Liver (tissue), 9 donors: ENCODE measurements around the gene TRIM14. TPM values are rescaled to one million over a fixed set of nuclear protein-coding genes. Genes with fewer than 3 reads are reported as not detected.

Experiments used
- DNase-seq: peaks from one replicate; pipeline ENCODE4 v3.0.0-alpha.2; 2017; ENCODE audit warnings: low spot score
- H3K27ac ChIP-seq, 2 donors: one replicate each; pipeline ENCODE4 v1.7.0; 2013; ENCODE audit warnings: inconsistent platforms in 2 of 2, low read length in 2 of 2, control low read depth in 1 of 2, low read depth in 1 of 2, mild to moderate bottlenecking in 1 of 2
- H3K27me3 ChIP-seq, 4 donors: one replicate each; pipeline versions ENCODE4 v1.6.1 to v1.7.0; 2013; ENCODE audit warnings: low read length in 3 of 4, inconsistent platforms in 1 of 4, mild to moderate bottlenecking in 1 of 4, moderate library complexity in 1 of 4; ENCODE audit not compliant: control insufficient read depth in 4 of 4, insufficient read depth in 4 of 4
- H3K36me3 ChIP-seq, 4 donors: one replicate each; pipeline versions ENCODE4 v1.6.1 to v1.7.0; 2013; ENCODE audit warnings: low read length in 3 of 4, mild to moderate bottlenecking in 3 of 4, low read depth in 1 of 4, moderate library complexity in 1 of 4; ENCODE audit not compliant: control insufficient read depth in 4 of 4, insufficient read depth in 3 of 4
- H3K4me1 ChIP-seq, 4 donors: one replicate each; pipeline versions ENCODE4 v1.6.1 to v1.7.0; 2013; ENCODE audit warnings: low read length in 3 of 4, mild to moderate bottlenecking in 3 of 4, moderate library complexity in 1 of 4; ENCODE audit not compliant: control insufficient read depth in 4 of 4, insufficient read depth in 4 of 4
- H3K4me3 ChIP-seq, 3 donors: one replicate each; pipeline versions ENCODE4 v1.6.1 to v1.7.0; 2013; ENCODE audit warnings: low read length in 3 of 3, control low read depth in 1 of 3, low read depth in 1 of 3, mild to moderate bottlenecking in 1 of 3
- H3K9ac ChIP-seq, 2 donors: one replicate each; pipeline ENCODE4 v1.7.0; 2013; ENCODE audit warnings: low read length in 2 of 2, mild to moderate bottlenecking in 2 of 2, moderate library complexity in 2 of 2, control low read depth in 1 of 2, low read depth in 1 of 2
- H3K9me3 ChIP-seq, 4 donors: one replicate each; pipeline versions ENCODE4 v1.6.1 to v1.7.0; 2013; ENCODE audit warnings: low read length in 3 of 4; ENCODE audit not compliant: control insufficient read depth in 4 of 4
- EGR1 ChIP-seq, 2 donors: IDR thresholded peaks; 2 replicates each; pipeline ENCODE4 v1.6.1; 2016 to 2018; ENCODE audit warnings: antibody characterized with exemption in 2 of 2, low read depth in 2 of 2
- FOXA1 ChIP-seq: IDR thresholded peaks from 2 replicates; pipeline ENCODE4 v1.6.1; 2016; ENCODE audit warnings: antibody characterized with exemption
- GABPA ChIP-seq, 2 donors: IDR thresholded peaks in 1 of 2; conservative IDR thresholded peaks in 1 of 2; 2 replicates each; pipeline ENCODE4 v1.6.1; 2016; ENCODE audit warnings: antibody characterized with exemption in 2 of 2, mild to moderate bottlenecking in 1 of 2, moderate library complexity in 1 of 2
- HNF4A ChIP-seq, 2 donors: conservative IDR thresholded peaks; 2 replicates each; pipeline ENCODE4 v1.6.1; 2016; ENCODE audit warnings: antibody characterized with exemption in 2 of 2, mild to moderate bottlenecking in 2 of 2
- HNF4G ChIP-seq: IDR thresholded peaks from 2 replicates; pipeline ENCODE4 v1.6.1; 2016; ENCODE audit warnings: antibody characterized with exemption
- JUND ChIP-seq, 2 donors: IDR thresholded peaks; 2 replicates each; pipeline ENCODE4 v1.6.1; 2016; ENCODE audit warnings: antibody characterized with exemption in 2 of 2
- RXRA ChIP-seq, 2 donors: IDR thresholded peaks; 2 replicates each; pipeline ENCODE4 v1.6.1; 2017 to 2018; ENCODE audit warnings: antibody characterized with exemption in 2 of 2, mild to moderate bottlenecking in 1 of 2
- YY1 ChIP-seq: IDR thresholded peaks from 2 replicates; pipeline ENCODE4 v1.6.1; 2016; ENCODE audit warnings: antibody characterized with exemption, mild to moderate bottlenecking
- WGBS: extraction: QIAGEN DNeasy Blood & Tissue Kit; methylation state at CpG from one replicate; pipeline ENCODE4 v1.1.7; 2013; 5-methylcytosine and 5-hydroxymethylcytosine counted together
- polyA plus RNA-seq, 2 donors: library from polyadenylated mRNA; stranded (reverse) in 1 of 2; unstranded in 1 of 2; fragments of 200-250 nt in 1 of 2; fragments of >200 nt in 1 of 2; fragmentation: Nextera tagmentation in 1 of 2; extraction: Ambion mirVana in 1 of 2; gene quantifications; one replicate each; pipeline versions ENCODE4 v1.2.1 to v1.2.3, GENCODE V29; 2013 to 2015
- total RNA-seq, 2 donors: library from RNA; depleted of rRNA; stranded (reverse); fragments of >200 nt; gene quantifications; one replicate each; pipeline ENCODE4 v1.2.3, GENCODE V29; 2014
- TF ChIP-seq, protein P1 (sequence below): IDR thresholded peaks from 2 replicates; pipeline ENCODE4 v1.6.1; 2016; ENCODE audit warnings: antibody characterized with exemption, mild to moderate bottlenecking
- TF ChIP-seq, protein P2 (sequence below): fragments of 150-350 bp; IDR thresholded peaks from 2 replicates; pipeline ENCODE4 v1.5.1; 2017; ENCODE audit warnings: improper control_type of control experiment, low read depth, low read length; ENCODE audit not compliant: missing input control
- TF ChIP-seq, protein P3 (sequence below): IDR thresholded peaks from 2 replicates; pipeline ENCODE4 v1.6.1; 2016; ENCODE audit warnings: antibody characterized with exemption
- TF ChIP-seq, protein P4 (sequence below): IDR thresholded peaks from 2 replicates; pipeline ENCODE4 v1.6.1; 2016; ENCODE audit warnings: antibody characterized with exemption
- donor health status: healthy.
- donor health status: healthy.
- donor health status: healthy.
- donor health status: healthy.
- donor health status: healthy.

Gene TRIM14
- total and polyA plus RNA-seq, 4 donors: 15.2 to 22.0 (median 17.8) TPM

DNA sequence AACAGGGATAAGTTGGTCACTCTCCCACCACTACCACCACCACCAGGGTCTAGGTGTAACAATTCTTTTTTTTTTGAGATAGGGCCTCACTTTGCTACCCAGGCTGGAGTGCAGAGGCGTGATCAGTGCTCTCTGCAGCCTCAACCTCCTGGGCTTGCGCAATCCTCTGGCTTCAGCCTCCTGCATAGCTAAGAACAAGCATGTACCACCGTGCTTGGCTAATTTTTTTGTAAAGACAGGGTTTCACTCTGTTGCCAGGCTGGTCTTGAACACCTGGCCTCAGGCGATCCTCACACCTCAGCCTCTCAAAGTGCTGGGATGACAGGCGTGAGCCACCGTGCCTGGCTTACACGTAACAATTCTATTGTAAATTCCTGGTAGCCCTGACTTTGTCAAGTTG lies 45.9 kb upstream of the TRIM14 start:
- Histone ChIP-seq H3K36me3 (no peaks in the 10 kb centered on the region), H3K4me1 (no peaks in the 10 kb centered on the region), H3K27me3 (no peaks in the 10 kb centered on the region), H3K9me3 (no peaks in the 10 kb centered on the region), H3K9ac (no peak overlapping the region), H3K4me3 (no peak overlapping the region), H3K27ac (no peak overlapping the region)
- no peak for DNase-seq
- TF ChIP-seq YY1 (no peak), HNF4G (no peak)
- WGBS: 80% methylated on average over 7 of the region's 7 CpGs

DNA sequence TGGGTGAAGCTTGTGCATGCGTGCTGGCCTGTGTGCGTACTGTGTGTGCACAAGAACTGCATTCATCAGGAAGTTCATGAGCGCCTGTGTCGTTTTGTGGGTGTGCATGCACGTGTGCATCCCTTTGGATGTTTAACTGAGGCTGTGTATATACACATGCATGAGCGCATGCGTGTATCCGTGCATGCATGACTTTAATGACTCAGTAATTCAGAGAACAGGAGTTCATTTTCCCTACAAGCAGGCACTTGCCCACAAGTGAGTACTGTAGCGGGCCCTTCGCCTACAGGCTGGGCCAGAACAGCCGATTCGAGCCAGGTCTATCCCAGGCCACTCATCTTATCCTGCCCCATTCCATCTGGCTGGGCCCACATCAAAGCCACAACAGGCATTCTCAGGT lies 43.6 kb upstream of the TRIM14 start:
- no peak overlapping the region for H3K4me3 ChIP-seq
- no peaks in the 10 kb centered on the region for H3K9me3 ChIP-seq
- H3K36me3 ChIP-seq: no peaks in the 10 kb centered on the region
- no peak for DNase-seq
- TF ChIP-seq RXRA (IDR thresholded peaks at IDR 0.05) (no peak), FOXA1 (no peak), EGR1 (IDR thresholded peaks at IDR 0.05; ENCODE audit: low read depth in 2 of 2) (no peak), GABPA (IDR thresholded peaks at IDR 0.05 in 1 of 2, conservative IDR thresholded peaks at IDR 0.05 in 1 of 2) (no peak), JUND (IDR thresholded peaks at IDR 0.05) (no peak)
- TF ChIP-seq, protein P1, sequence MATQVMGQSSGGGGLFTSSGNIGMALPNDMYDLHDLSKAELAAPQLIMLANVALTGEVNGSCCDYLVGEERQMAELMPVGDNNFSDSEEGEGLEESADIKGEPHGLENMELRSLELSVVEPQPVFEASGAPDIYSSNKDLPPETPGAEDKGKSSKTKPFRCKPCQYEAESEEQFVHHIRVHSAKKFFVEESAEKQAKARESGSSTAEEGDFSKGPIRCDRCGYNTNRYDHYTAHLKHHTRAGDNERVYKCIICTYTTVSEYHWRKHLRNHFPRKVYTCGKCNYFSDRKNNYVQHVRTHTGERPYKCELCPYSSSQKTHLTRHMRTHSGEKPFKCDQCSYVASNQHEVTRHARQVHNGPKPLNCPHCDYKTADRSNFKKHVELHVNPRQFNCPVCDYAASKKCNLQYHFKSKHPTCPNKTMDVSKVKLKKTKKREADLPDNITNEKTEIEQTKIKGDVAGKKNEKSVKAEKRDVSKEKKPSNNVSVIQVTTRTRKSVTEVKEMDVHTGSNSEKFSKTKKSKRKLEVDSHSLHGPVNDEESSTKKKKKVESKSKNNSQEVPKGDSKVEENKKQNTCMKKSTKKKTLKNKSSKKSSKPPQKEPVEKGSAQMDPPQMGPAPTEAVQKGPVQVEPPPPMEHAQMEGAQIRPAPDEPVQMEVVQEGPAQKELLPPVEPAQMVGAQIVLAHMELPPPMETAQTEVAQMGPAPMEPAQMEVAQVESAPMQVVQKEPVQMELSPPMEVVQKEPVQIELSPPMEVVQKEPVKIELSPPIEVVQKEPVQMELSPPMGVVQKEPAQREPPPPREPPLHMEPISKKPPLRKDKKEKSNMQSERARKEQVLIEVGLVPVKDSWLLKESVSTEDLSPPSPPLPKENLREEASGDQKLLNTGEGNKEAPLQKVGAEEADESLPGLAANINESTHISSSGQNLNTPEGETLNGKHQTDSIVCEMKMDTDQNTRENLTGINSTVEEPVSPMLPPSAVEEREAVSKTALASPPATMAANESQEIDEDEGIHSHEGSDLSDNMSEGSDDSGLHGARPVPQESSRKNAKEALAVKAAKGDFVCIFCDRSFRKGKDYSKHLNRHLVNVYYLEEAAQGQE: no peak
- 96% methylated on average over 12 of the region's 12 CpGs for WGBS
- H3K4me1 ChIP-seq: peaks cover 4 to 17% (median 14%) of the 10 kb centered on the region in 4 donors
- H3K9ac ChIP-seq: no peak overlapping the region
- no peaks in the 10 kb centered on the region for H3K27me3 ChIP-seq
- no peak overlapping the region for H3K27ac ChIP-seq

DNA sequence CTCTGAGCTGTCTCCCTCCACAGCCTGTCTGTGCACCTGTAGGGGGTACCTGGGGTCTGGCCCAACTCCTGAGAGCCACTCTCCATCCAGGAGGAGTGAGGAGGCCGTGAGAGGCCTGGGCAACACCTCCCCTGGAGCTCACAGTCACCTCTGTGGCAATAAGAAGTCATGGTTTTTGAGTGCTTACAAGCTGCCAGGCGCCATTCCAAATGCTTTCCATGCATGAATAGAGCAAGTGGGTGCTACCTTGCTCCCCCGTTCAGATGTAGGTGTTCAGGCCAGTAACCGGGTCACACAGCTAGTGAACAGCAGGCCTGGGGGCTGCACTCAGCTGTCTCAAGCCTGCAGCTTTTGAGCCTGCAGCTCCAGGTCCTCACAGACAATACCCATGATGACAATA lies 42.8 kb upstream of the TRIM14 start:
- H3K4me3 ChIP-seq: no peak overlapping the region
- TF ChIP-seq, protein P2, sequence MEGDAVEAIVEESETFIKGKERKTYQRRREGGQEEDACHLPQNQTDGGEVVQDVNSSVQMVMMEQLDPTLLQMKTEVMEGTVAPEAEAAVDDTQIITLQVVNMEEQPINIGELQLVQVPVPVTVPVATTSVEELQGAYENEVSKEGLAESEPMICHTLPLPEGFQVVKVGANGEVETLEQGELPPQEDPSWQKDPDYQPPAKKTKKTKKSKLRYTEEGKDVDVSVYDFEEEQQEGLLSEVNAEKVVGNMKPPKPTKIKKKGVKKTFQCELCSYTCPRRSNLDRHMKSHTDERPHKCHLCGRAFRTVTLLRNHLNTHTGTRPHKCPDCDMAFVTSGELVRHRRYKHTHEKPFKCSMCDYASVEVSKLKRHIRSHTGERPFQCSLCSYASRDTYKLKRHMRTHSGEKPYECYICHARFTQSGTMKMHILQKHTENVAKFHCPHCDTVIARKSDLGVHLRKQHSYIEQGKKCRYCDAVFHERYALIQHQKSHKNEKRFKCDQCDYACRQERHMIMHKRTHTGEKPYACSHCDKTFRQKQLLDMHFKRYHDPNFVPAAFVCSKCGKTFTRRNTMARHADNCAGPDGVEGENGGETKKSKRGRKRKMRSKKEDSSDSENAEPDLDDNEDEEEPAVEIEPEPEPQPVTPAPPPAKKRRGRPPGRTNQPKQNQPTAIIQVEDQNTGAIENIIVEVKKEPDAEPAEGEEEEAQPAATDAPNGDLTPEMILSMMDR: no peak
- TF ChIP-seq HNF4A (conservative IDR thresholded peaks at IDR 0.05): no peak
- TF ChIP-seq, protein P3, sequence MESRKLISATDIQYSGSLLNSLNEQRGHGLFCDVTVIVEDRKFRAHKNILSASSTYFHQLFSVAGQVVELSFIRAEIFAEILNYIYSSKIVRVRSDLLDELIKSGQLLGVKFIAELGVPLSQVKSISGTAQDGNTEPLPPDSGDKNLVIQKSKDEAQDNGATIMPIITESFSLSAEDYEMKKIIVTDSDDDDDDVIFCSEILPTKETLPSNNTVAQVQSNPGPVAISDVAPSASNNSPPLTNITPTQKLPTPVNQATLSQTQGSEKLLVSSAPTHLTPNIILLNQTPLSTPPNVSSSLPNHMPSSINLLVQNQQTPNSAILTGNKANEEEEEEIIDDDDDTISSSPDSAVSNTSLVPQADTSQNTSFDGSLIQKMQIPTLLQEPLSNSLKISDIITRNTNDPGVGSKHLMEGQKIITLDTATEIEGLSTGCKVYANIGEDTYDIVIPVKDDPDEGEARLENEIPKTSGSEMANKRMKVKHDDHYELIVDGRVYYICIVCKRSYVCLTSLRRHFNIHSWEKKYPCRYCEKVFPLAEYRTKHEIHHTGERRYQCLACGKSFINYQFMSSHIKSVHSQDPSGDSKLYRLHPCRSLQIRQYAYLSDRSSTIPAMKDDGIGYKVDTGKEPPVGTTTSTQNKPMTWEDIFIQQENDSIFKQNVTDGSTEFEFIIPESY: no peak
- TF ChIP-seq, protein P4, sequence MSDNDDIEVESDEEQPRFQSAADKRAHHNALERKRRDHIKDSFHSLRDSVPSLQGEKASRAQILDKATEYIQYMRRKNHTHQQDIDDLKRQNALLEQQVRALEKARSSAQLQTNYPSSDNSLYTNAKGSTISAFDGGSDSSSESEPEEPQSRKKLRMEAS: no peak
- TF ChIP-seq JUND (IDR thresholded peaks at IDR 0.05): no peak
- no peak for TF ChIP-seq FOXA1
- no peaks in the 10 kb centered on the region for H3K36me3 ChIP-seq
- no peak for DNase-seq
- H3K27me3 ChIP-seq: no peaks in the 10 kb centered on the region
- WGBS: 95% methylated on average over 4 of the region's 4 CpGs
- H3K9me3 ChIP-seq: no peaks in the 10 kb centered on the region
- no peak overlapping the region for H3K9ac ChIP-seq
- H3K4me1 ChIP-seq: peaks cover 4 to 21% (median 14%) of the 10 kb centered on the region in 4 donors
- H3K27ac ChIP-seq: no peak overlapping the region
